ENCODE measurements around the gene GSTM1. TPM values are rescaled to one million over a fixed set of nuclear protein-coding genes. Genes with fewer than 3 reads are reported as not detected.

The GSTM1 gene
- total RNA-seq, 1 donor from 2014 or later = 13.8 TPM

- H3K27me3 Mint-ChIP-seq (ENCODE audit: insufficient read depth, low read depth) = peaks cover 14% of the 10 kb centered on the region
- H3K4me3 Mint-ChIP-seq = no peak overlapping the region
Measured at GRCh38 chr1:109716570-109717090, 29.0 kb downstream of the GSTM1 start.

DNA sequence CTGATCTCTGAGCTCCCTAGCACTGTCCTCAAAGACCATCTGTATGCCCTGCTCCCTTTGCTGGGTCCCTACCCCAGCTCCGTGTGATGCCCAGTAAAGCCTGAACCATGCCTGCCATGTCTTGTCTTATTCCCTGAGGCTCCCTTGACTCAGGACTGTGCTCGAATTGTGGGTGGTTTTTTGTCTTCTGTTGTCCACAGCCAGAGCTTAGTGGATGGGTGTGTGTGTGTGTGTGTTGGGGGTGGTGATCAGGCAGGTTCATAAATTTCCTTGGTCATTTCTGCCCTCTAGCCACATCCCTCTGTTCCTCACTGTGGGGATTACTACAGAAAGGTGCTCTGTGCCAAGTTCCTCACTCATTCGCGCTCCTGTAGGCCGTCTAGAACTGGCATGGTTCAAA is 30.1 kb downstream of the GSTM1 start:
- no peaks in the 10 kb centered on the region for H3K4me1 Mint-ChIP-seq
- H3K9me3 Mint-ChIP-seq = no peaks in the 10 kb centered on the region
- no peak for TF ChIP-seq EZH2 (IDR thresholded peaks at IDR 0.05)
- no peak for TF ChIP-seq EZH2phosphoT487 (IDR thresholded peaks at IDR 0.05)
- TF ChIP-seq, protein P1, sequence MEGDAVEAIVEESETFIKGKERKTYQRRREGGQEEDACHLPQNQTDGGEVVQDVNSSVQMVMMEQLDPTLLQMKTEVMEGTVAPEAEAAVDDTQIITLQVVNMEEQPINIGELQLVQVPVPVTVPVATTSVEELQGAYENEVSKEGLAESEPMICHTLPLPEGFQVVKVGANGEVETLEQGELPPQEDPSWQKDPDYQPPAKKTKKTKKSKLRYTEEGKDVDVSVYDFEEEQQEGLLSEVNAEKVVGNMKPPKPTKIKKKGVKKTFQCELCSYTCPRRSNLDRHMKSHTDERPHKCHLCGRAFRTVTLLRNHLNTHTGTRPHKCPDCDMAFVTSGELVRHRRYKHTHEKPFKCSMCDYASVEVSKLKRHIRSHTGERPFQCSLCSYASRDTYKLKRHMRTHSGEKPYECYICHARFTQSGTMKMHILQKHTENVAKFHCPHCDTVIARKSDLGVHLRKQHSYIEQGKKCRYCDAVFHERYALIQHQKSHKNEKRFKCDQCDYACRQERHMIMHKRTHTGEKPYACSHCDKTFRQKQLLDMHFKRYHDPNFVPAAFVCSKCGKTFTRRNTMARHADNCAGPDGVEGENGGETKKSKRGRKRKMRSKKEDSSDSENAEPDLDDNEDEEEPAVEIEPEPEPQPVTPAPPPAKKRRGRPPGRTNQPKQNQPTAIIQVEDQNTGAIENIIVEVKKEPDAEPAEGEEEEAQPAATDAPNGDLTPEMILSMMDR (IDR thresholded peaks at IDR 0.05) = no peak
- Histone ChIP-seq H4K20me1 (ENCODE audit: low read depth) (no peaks in the 10 kb centered on the region), H3K4me2 (no peak overlapping the region), H3K27ac (no peak overlapping the region), H3K4me1 (no peaks in the 10 kb centered on the region), H2AFZ (replicated peaks) (no peak overlapping the region), H3K27me3 (no peaks in the 10 kb centered on the region), H3K9me3 (ENCODE audit: low read depth) (no peaks in the 10 kb centered on the region), H3K36me3 (no peaks in the 10 kb centered on the region), H3K4me3 (no peak overlapping the region), H3F3A (ENCODE audit: low read depth) (no peaks in the 10 kb centered on the region), H3K9ac (no peak overlapping the region), H3K79me2 (ENCODE audit: low read depth) (no peaks in the 10 kb centered on the region)
- peaks cover 14% of the 10 kb centered on the region for H3K27me3 Mint-ChIP-seq (ENCODE audit: insufficient read depth, low read depth)
- peak overlapping the region; percentile 16 for H3K27ac Mint-ChIP-seq
- H3K36me3 Mint-ChIP-seq = no peaks in the 10 kb centered on the region
- no peak overlapping the region for H3K4me3 Mint-ChIP-seq
- peak; percentile 0 for DNase-seq (ENCODE audit: low spot score)

More at GRCh38 chr1:109716570-109717090, 29.0 kb downstream of the GSTM1 start:
- TF ChIP-seq, protein P1 (IDR thresholded peaks at IDR 0.05) = no peak
- TF ChIP-seq EZH2phosphoT487 (IDR thresholded peaks at IDR 0.05) = no peak
- TF ChIP-seq EZH2 (IDR thresholded peaks at IDR 0.05) = no peak
- Histone ChIP-seq H3K36me3 (no peaks in the 10 kb centered on the region), H3K4me3 (no peak overlapping the region), H4K20me1 (ENCODE audit: low read depth) (no peaks in the 10 kb centered on the region), H2AFZ (replicated peaks) (no peak overlapping the region), H3K4me1 (no peaks in the 10 kb centered on the region), H3K9me3 (ENCODE audit: low read depth) (no peaks in the 10 kb centered on the region), H3K9ac (no peak overlapping the region), H3K4me2 (no peak overlapping the region), H3K79me2 (ENCODE audit: low read depth) (no peaks in the 10 kb centered on the region), H3K27ac (no peak overlapping the region), H3F3A (ENCODE audit: low read depth) (no peaks in the 10 kb centered on the region), H3K27me3 (no peaks in the 10 kb centered on the region)
- H3K4me1 Mint-ChIP-seq = no peaks in the 10 kb centered on the region
- no peaks in the 10 kb centered on the region for H3K36me3 Mint-ChIP-seq
- H3K9me3 Mint-ChIP-seq = no peaks in the 10 kb centered on the region
- H3K27ac Mint-ChIP-seq = no peak overlapping the region
- no peak for DNase-seq (ENCODE audit: low spot score)

GRCh38 chr1:109718495-109718894 is 30.9 kb downstream of the GSTM1 start:
- Mint-ChIP-seq H3K36me3 (no peaks in the 10 kb centered on the region), H3K27me3 (ENCODE audit: insufficient read depth, low read depth) (peaks cover 14% of the 10 kb centered on the region), H3K27ac (no peak overlapping the region), H3K4me1 (no peaks in the 10 kb centered on the region), H3K4me3 (no peak overlapping the region), H3K9me3 (no peaks in the 10 kb centered on the region)
- TF ChIP-seq, protein P1 (IDR thresholded peaks at IDR 0.05) = no peak
- no peak for TF ChIP-seq EZH2phosphoT487 (IDR thresholded peaks at IDR 0.05)
- Histone ChIP-seq H3K9me3 (ENCODE audit: low read depth) (no peaks in the 10 kb centered on the region), H2AFZ (replicated peaks) (no peak overlapping the region), H4K20me1 (ENCODE audit: low read depth) (no peaks in the 10 kb centered on the region), H3K79me2 (ENCODE audit: low read depth) (no peaks in the 10 kb centered on the region), H3K9ac (no peak overlapping the region), H3K27ac (no peak overlapping the region), H3K4me2 (no peak overlapping the region), H3K4me3 (no peak overlapping the region), H3K36me3 (no peaks in the 10 kb centered on the region), H3K4me1 (no peaks in the 10 kb centered on the region), H3K27me3 (no peaks in the 10 kb centered on the region), H3F3A (ENCODE audit: low read depth) (no peaks in the 10 kb centered on the region)
- DNase-seq (ENCODE audit: low spot score) = peak; percentile 1

All from neural progenitor cell (in vitro differentiated cells).